ENCODE measurements around the gene VCX2. TPM values are rescaled to one million over a fixed set of nuclear protein-coding genes. Genes with fewer than 3 reads are reported as not detected.

Gene VCX2
- total and polyA plus RNA-seq, 2 donors (not counting 3 experiments of a cell fraction or from before 2014, with no cell fraction given) = not detected

- BruUV-seq (replicated peaks) = no TSS peak
- H3K9ac ChIP-seq (replicated peaks; ENCODE audit: extremely low read depth, insufficient read depth, low read length) = no peak overlapping the region
- CTCF ChIA-PET = no interaction called here
- H3K4me1 ChIP-seq (ENCODE audit: control insufficient read depth, extremely low read depth, insufficient read depth, low read length) = no peaks in the 10 kb centered on the region
- no peaks in the 10 kb centered on the region for H3K9me1 ChIP-seq (replicated peaks; ENCODE audit: control insufficient read depth, extremely low read depth, insufficient read depth, low read length)
- H3K36me3 ChIP-seq (ENCODE audit: control insufficient read depth in 2 of 2, extremely low read depth in 1 of 2, insufficient read depth in 2 of 2, low read length in 2 of 2) = no peaks in the 10 kb centered on the region
- intact Hi-C loops (cut with micrococcal nuclease) = no loop called here
- dilution Hi-C loops (cut with MboI; ENCODE audit: extremely low pct_ligation_motif_present, low sequenced_read_pairs) = no loop called here
- H3K4me2 ChIP-seq (ENCODE audit: insufficient read depth, low read length) = no peak overlapping the region
- no peak for DNase-seq (ENCODE audit: low read depth, low spot score)
- H2AFZ ChIP-seq (ENCODE audit: low read depth, low read length) = no peak overlapping the region
- no peak overlapping the region for H3K4me3 ChIP-seq (replicated peaks in 1 of 3; ENCODE audit: insufficient read depth in 1 of 3, low read depth in 1 of 3, low read length in 3 of 3)
- POLR2A ChIA-PET = no interaction called here
- no peak overlapping the region for H3K27ac ChIP-seq (ENCODE audit: insufficient read depth, low read depth, low read length)
- H3K9me3 ChIP-seq (replicated peaks; ENCODE audit: control insufficient read depth, insufficient read depth, low read length) = no peaks in the 10 kb centered on the region
- no peak for TF ChIP-seq POLR2A (IDR thresholded peaks at IDR 0.05; ENCODE audit: low read depth, low read length)
- TF ChIP-seq MYC (IDR thresholded peaks at IDR 0.05; ENCODE audit: low read depth, low read length) = no peak
- no peak for TF ChIP-seq GATA2 (IDR thresholded peaks at IDR 0.05; ENCODE audit: insufficient read depth, insufficient read length, low read depth, low read length)
- no peak for TF ChIP-seq POLR2AphosphoS5 (IDR thresholded peaks at IDR 0.05; ENCODE audit: insufficient read depth, low read depth, low read length)
- TF ChIP-seq, protein P1, sequence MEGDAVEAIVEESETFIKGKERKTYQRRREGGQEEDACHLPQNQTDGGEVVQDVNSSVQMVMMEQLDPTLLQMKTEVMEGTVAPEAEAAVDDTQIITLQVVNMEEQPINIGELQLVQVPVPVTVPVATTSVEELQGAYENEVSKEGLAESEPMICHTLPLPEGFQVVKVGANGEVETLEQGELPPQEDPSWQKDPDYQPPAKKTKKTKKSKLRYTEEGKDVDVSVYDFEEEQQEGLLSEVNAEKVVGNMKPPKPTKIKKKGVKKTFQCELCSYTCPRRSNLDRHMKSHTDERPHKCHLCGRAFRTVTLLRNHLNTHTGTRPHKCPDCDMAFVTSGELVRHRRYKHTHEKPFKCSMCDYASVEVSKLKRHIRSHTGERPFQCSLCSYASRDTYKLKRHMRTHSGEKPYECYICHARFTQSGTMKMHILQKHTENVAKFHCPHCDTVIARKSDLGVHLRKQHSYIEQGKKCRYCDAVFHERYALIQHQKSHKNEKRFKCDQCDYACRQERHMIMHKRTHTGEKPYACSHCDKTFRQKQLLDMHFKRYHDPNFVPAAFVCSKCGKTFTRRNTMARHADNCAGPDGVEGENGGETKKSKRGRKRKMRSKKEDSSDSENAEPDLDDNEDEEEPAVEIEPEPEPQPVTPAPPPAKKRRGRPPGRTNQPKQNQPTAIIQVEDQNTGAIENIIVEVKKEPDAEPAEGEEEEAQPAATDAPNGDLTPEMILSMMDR (IDR thresholded peaks at IDR 0.05; ENCODE audit: extremely low read depth in 1 of 2, insufficient read depth in 1 of 2, low read depth in 1 of 2, low read length in 2 of 2) = no peak
- no peak for TF ChIP-seq EZH2 (IDR thresholded peaks at IDR 0.05; ENCODE audit: borderline replicate concordance, low read depth, low read length, severe bottlenecking)
- TF ChIP-seq, protein P2, sequence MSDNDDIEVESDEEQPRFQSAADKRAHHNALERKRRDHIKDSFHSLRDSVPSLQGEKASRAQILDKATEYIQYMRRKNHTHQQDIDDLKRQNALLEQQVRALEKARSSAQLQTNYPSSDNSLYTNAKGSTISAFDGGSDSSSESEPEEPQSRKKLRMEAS (IDR thresholded peaks at IDR 0.05; ENCODE audit: insufficient read depth, insufficient read length) = no peak
- TF ChIP-seq JUN (IDR thresholded peaks at IDR 0.05; ENCODE audit: borderline replicate concordance, insufficient read depth, insufficient read length, low read depth) = no peak
- TF ChIP-seq FOS (IDR thresholded peaks at IDR 0.05; ENCODE audit: borderline replicate concordance, insufficient read depth, low read length) = no peak
- H4K20me1 ChIP-seq (replicated peaks; ENCODE audit: control insufficient read depth, extremely low read depth, insufficient read depth, low read length) = no peaks in the 10 kb centered on the region
- no peak for FAIRE-seq
- H3K27me3 ChIP-seq (ENCODE audit: control insufficient read depth in 2 of 2, insufficient read depth in 2 of 2, low read length in 2 of 2) = no peaks in the 10 kb centered on the region
- no peaks in the 10 kb centered on the region for H3K79me2 ChIP-seq (ENCODE audit: control insufficient read depth, insufficient read depth, low read length)
Observed at GRCh38 chrX:8190341-8190830, 19.3 kb upstream of the VCX2 start.

Measured in endothelial cell of umbilical vein (primary cell).